HK-2 (cell line): ENCODE data around the gene PLD6.
A peak's percentile ranks its signal among the peaks of the same experiment; 100 is the strongest.

Experiments
- DNase-seq: peaks from one replicate; pipeline ENCODE4 v3.0.0-alpha.2; 2018; ENCODE audit not compliant: unreplicated experiment

The PLD6 gene

GRCh38 chr17:17227608-17228520, 21.7 kb upstream of the PLD6 start:
- no peak for DNase-seq

DNA sequence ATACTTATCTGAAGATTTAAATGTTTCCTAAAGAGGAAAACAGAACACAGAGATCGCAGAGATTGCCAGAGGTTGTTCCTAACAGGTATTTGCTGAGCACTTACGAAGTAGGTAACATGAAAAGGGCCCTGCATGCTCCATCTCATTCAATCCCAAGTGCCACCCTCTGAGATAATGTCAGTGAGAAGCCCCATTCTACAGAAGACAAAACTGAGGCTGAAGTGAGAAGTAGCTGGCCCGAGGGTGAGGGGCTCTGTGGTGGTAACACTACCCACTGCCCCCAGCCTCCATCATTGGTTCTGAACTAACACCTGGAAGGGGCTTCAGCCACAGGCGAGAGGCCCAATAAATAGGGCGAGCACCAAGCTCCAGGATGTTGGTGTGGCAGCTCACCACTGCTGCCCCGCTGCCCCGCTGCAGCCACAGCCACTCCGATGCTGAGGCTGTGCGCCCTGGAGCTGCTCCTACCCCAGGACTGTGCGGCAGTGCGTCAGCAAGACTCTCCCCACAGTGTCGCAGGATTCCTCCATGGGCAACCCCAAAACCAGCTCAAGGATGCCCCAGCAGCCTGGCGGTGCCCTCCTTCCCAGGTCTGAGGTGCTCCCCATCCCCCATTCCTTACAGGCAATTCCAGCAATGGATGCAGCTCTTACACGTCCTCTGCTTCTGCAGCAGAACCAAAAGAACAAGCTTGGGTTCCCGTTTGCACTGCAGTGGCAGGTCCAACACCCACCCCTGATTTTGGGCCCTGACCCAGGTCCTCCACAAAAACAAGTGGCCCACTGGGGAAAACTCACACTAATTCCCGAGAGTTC, 20.5 kb upstream of the PLD6 start:
- DNase-seq, result no peak

- no peak for DNase-seq
These were observed 19.8 kb upstream of the PLD6 start for GRCh38 chr17:17225901-17226300.

DNA sequence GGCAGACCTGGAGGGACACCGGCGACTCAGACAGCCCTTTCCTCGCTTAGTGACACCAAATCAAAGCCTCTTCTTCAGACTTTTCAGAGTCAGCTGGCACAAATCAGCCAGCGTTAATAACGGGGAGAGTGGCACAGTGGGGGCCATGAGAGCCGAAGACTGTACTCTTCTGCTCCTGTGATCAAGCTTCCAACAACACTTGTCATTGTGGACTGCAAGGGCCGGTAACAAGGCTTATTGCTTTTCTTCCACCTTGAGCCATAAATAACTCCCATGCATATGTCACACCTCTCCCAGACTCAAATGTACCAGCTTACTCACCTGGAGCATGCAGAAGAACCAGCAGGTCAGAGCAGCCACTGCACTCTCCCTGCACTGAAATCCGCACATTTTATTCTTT, 18.0 kb upstream of the PLD6 start:
- DNase-seq, result no peak

- no peak for DNase-seq
These were observed 17.6 kb upstream of the PLD6 start for GRCh38 chr17:17223736-17224135.

DNA sequence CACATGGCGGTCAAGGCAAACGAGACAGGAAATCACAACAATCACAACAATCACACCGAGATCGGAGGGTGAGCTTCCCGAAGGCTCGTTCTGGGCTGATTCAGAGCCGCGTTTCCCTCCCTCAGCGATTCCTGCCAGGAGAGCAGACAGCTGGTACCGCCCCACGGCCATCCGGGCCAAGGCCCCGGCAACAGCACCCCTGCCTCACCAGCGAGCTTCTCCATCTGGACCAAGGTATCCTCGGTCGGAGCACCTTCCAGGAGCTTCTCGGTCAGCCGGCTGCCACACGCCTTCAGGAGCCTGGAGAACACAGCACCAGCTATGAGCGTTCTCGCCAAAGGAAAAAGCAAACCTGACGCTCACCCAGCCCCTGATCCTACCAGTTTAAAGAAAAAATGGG, 15.2 kb upstream of the PLD6 start:
- no peak for DNase-seq

DNA sequence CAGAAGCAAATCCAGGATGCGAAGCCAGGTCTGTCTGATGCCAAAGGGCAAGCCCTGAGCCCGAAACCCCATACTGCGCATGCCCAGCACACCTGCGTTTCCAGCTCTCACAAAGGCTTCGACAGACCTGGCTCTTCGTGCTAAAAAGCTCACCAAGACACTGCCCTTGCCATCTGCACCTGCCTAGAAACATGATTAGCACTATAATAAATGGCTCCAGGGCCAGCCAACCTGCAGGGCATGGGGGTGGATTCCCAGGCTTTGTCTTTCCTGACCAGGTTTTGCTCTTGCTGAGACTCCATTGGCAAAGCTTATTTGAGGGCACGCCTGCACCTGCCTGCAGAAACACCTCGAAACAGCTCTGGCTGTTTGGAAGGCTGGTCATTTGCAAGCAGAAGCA, 14.4 kb upstream of the PLD6 start:
- no peak for DNase-seq

DNA sequence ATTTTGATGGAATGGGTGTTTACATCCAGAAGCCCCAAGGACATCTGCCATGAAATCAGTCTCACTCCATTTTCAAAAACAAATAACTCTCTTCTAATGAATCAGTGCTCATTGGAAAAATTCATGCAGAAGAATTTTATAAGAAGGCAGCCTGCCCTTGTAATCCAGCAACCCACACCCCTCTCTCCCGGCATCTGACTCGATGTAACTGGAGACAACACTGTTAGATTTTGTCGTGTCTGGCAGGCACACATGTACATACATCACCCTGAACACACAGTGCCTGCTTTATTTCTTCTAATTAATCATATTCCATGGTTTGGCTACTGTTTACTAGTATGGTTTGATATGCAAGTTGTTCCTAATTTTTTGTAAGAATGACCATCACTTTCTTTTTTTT, 11.9 kb upstream of the PLD6 start:
- no peak for DNase-seq

- no peak for DNase-seq
These were observed 10.6 kb upstream of the PLD6 start for GRCh38 chr17:17216776-17217175.

- DNase-seq, result no peak
These were observed 10.1 kb upstream of the PLD6 start for GRCh38 chr17:17216236-17216635.

DNA sequence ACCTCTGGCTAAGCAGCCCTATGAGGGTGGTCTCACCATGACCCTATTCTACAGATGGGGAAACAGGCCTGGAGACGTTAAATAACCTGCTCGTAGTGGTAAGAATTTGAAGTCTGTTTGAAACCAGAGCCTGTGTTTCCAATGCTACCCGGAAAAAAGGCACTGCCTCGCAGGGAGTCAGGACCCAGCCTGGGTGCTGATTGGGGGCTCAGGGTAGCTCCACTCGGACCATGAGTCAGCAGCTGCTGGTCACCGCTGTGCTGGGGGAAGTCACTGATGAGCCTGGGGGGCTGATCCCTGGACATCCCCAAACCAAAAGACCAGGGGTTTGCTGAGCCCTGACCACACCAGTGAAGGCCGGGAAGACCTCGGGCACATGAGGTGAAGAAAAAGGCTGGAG, 9.4 kb upstream of the PLD6 start:
- no peak for DNase-seq

GRCh38 chr17:17214646-17215436, 8.7 kb upstream of the PLD6 start:
- DNase-seq, result no peak

GRCh38 chr17:17213775-17214174, 7.6 kb upstream of the PLD6 start:
- DNase-seq, result no peak

- DNase-seq, result no peak
These were observed 1.9 kb upstream of the PLD6 start for GRCh38 chr17:17207998-17208397.

DNA sequence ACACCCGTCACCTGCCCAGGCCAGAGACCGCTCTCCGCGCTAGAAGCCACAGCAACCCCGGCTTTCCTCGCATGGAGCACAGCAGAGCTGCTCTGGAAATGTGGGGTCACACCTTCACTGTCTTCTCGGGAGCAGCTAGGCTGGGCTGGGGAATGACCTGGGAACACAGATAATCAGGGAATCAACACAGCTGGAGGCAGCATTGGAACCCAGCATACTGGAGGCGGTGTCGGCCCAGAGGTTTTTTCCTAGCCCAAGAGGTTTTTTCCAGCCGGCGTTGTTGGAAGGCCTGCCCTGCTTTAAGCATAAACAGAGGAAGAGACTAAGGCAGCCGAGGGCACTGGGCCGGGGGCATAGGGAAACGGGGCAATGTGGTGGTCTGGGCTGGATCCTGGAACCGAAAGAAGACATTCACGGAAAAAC, 791 bp upstream of the PLD6 start:
- no peak for DNase-seq

DNA sequence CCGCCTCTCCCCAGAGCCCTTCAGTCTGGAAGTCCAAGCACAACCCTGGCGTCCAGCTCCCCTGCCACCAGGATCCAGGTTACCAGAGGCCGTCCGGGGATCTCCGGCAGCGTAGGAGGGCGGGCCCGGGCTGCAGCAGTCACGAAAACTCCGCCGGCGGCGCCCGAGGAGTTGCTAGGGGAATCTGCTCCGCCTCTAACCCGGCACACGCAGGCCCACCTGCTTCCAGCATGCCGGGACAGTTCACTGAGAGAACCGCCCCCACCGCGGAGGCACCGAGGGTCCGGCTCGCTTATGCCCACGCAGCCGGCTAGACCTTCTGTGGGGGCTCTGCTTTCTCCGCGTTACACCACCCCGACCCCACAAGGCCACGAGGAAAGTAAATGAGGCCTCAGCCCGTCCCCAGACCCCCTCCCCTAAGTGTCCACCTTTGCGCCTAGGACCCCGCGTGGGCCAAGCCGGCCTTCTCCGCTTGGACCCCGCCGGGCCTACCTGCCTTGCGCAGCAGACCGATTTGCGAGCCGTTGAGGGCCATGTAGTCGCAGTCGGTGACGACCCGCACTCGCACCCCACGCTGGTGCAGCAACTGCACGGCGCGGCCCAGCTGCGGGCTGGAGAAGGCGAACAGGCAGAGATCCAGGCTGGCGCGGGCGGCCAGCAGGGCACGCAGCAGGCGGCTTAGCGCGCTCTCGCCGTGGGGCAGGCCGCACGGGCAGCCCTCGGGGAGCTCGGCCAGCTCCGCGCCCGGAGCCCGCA, 587 bp downstream of the PLD6 start:
- peak; percentile 74 for DNase-seq

- no peak for DNase-seq
These were observed 1.4 kb downstream of the PLD6 start for GRCh38 chr17:17204635-17205231.

- no peak for DNase-seq
These were observed 2.0 kb downstream of the PLD6 start for GRCh38 chr17:17204041-17204591.

DNA sequence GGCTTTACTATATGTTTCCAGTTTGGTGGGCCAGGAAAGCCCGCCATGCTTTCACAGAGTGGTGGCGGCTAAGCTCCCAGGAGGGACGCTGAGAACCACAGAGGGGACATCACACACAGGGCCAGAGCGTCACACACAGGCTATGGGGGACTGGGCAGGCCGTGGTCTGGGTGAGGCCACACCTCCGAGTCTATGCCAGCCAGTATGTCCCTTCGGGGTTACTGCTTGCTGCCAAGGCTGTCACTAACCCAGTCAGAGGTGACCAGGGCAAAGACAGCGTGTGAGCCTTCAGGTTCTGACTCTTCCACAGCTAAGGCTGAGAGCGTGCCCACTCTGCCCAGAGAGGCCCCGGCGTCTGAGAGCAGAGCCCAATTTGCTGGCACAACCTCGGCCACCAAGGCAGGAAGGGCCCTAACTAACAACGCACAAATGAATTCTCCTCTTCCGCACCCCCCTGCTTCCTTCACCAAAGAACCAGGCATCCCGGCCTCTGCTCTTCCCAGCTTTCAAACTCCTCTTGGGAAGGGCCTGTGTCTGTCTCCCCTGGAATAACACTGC, 2.9 kb downstream of the PLD6 start:
- no peak for DNase-seq

- DNase-seq, result no peak
These were observed 4.2 kb downstream of the PLD6 start for GRCh38 chr17:17201907-17202306.
